ENCODE data around the gene ADAMTS15. TPM values are rescaled to one million over a fixed set of nuclear protein-coding genes. Genes with fewer than 3 reads are reported as not detected.

ADAMTS15 gene
- total RNA-seq, 6 experiments from 2014 or later, result 0.19 to 1.1 (median 0.31) TPM; not detected in 1

DNA sequence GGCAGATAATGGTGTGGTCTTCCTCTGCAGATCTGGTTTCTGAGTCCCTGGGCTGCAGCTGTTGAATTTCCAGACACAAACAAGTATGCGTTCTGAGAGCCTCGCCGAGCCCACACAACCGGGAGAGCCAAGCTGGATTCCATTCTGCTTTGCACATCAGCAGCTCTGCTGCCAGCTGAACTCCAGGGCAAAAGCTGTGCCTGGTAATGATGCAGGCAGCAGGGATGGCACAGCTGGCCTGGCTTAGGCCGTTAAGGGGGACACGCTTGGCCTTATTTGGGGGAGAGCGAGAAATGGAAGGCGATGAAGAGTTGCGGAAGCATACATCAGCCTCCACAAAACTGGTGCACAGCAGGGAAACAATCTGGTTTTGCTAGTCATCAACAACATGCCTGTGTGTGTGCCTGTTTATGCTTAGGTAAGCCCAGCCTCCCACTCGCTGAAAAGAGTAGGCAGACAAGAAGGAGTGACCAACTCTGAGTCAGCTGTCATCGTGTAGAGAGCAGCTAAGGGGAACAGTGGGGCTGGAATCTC, 45.1 kb upstream of the ADAMTS15 start:
- intact Hi-C loops (cut with DNase I), result no loop called here
- Histone ChIP-seq H3K36me3 (no peaks in the 10 kb centered on the region), H3K27me3 (no peaks in the 10 kb centered on the region), H3K4me1 (no peaks in the 10 kb centered on the region), H3K4me3 (no peak overlapping the region), H3K27ac (no peak overlapping the region), H3K9me3 (no peaks in the 10 kb centered on the region)
- ATAC-seq (no peak), DNase-seq (no peak)
- 64% methylated on average over 6 of the region's 11 CpGs for whole genome bisulfite sequencing (ENCODE audit: insufficient coverage, low coverage, low lambda C conversion rate, missing lambda C conversion rate)
- TF ChIP-seq, protein P1, sequence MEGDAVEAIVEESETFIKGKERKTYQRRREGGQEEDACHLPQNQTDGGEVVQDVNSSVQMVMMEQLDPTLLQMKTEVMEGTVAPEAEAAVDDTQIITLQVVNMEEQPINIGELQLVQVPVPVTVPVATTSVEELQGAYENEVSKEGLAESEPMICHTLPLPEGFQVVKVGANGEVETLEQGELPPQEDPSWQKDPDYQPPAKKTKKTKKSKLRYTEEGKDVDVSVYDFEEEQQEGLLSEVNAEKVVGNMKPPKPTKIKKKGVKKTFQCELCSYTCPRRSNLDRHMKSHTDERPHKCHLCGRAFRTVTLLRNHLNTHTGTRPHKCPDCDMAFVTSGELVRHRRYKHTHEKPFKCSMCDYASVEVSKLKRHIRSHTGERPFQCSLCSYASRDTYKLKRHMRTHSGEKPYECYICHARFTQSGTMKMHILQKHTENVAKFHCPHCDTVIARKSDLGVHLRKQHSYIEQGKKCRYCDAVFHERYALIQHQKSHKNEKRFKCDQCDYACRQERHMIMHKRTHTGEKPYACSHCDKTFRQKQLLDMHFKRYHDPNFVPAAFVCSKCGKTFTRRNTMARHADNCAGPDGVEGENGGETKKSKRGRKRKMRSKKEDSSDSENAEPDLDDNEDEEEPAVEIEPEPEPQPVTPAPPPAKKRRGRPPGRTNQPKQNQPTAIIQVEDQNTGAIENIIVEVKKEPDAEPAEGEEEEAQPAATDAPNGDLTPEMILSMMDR (IDR thresholded peaks at IDR 0.05), result no peak
- TF ChIP-seq POLR2A (IDR thresholded peaks at IDR 0.05), result no peak

DNA sequence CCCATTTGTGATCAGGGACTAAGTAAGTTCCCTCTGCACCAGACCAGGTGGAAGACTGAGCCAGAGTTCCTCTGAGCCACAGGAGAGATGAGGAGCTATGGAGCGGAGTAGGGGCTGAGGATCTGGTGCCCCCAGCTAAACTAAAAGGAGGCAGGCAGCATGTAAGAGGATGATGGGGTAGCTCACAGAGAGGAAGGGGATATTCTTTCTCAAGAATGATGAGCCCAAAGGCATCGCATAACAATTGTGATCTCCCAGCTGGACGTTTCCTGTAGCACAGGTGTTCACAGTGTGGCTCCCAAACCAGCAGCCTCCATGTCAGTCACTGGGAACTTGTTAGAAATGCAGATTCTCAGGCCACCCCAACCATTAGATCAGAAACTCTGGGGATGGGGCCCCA, 44.5 kb upstream of the ADAMTS15 start:
- no peaks in the 10 kb centered on the region for H3K36me3 ChIP-seq
- no peaks in the 10 kb centered on the region for H3K4me1 ChIP-seq
- no peak overlapping the region for H3K27ac ChIP-seq
- DNase-seq (no peak), ATAC-seq (no peak)
- intact Hi-C loops (cut with DNase I), result no loop called here
- 100% methylated on average over 1 of the region's 3 CpGs for WGBS (ENCODE audit: insufficient coverage, low coverage, low lambda C conversion rate, missing lambda C conversion rate)
- TF ChIP-seq, protein P1 (IDR thresholded peaks at IDR 0.05), result no peak
- TF ChIP-seq POLR2A (IDR thresholded peaks at IDR 0.05), result no peak
- H3K9me3 ChIP-seq, result no peaks in the 10 kb centered on the region
- no peak overlapping the region for H3K4me3 ChIP-seq
- H3K27me3 ChIP-seq, result no peaks in the 10 kb centered on the region

DNA sequence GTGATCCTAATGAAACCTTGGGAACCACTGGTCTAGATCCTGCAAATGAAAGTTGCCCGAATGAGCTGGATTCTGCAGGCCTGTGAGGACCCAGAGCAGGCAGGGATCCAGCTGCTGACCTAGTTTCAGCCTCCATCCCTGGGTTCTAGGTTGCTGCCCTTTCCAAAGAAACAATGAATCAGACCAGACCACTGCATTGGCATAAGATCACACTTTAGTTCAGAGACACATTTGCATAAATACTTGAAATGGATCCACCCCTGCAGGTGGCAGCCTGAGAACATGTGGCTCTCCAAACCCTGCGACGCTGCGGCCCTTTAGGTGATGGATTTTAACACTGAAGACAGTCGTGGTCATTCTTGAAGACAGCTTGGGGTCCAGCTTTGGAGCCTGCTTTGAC, 43.7 kb upstream of the ADAMTS15 start:
- intact Hi-C loops (cut with DNase I), result no loop called here
- DNase-seq (no peak), ATAC-seq (no peak)
- Histone ChIP-seq H3K27me3 (no peaks in the 10 kb centered on the region), H3K4me3 (no peak overlapping the region), H3K36me3 (no peaks in the 10 kb centered on the region), H3K27ac (no peak overlapping the region), H3K4me1 (no peaks in the 10 kb centered on the region), H3K9me3 (no peaks in the 10 kb centered on the region)
- WGBS (ENCODE audit: insufficient coverage, low coverage, low lambda C conversion rate, missing lambda C conversion rate), result 78% methylated on average over 2 of the region's 5 CpGs
- no peak for TF ChIP-seq POLR2A (IDR thresholded peaks at IDR 0.05)
- TF ChIP-seq, protein P1 (IDR thresholded peaks at IDR 0.05), result no peak

DNA sequence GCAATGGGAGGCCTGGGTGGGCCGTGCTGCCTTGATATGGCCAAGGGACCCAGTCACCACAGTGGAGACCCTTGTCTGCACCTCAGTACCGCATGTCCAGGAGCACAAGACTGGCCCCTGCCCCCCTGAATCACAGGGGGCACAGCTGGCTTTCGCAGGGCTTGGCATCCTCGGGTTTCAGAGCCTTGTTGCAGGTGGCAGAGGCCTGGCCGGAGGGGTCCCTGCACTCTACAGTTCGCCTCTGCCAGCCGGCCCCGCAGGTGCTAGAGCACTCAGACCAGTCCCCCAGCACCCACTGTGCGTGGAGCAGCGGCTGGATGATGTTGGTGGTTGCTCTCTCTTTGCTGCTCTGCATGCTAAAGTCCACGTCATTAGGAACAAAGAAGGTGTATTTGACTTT, 43.0 kb upstream of the ADAMTS15 start:
- Histone ChIP-seq H3K36me3 (no peaks in the 10 kb centered on the region), H3K9me3 (no peaks in the 10 kb centered on the region), H3K4me1 (no peaks in the 10 kb centered on the region), H3K27me3 (no peaks in the 10 kb centered on the region), H3K27ac (no peak overlapping the region), H3K4me3 (no peak overlapping the region)
- intact Hi-C loops (cut with DNase I), result no loop called here
- 78% methylated on average over 4 of the region's 11 CpGs for WGBS (ENCODE audit: insufficient coverage, low coverage, low lambda C conversion rate, missing lambda C conversion rate)
- DNase-seq (no peak), ATAC-seq (no peak)
- TF ChIP-seq, protein P1 (IDR thresholded peaks at IDR 0.05), result no peak
- no peak for TF ChIP-seq POLR2A (IDR thresholded peaks at IDR 0.05)

DNA sequence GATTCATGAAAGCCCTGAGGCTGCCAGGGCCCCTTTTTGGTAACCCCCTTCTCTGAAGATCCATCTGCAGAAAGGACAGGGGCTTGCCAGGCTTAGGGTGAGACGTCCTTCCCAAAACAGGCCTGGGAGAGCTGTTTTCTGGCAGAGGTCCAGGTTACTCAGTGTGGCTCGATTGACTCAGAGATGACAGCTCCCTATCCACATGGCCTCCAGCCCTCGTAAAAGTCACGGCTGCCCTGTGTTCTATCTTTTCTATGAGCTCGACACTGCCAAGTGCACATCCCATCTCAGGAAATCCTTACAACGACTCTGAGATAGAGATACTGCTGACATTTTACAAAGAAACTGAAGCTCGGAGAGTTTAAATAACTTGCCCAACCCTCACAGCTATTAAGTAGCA, 40.5 kb upstream of the ADAMTS15 start:
- intact Hi-C loops (cut with DNase I), result no loop called here
- 68% methylated on average over 5 of the region's 7 CpGs for WGBS (ENCODE audit: insufficient coverage, low coverage, low lambda C conversion rate, missing lambda C conversion rate)
- H3K27ac ChIP-seq, result no peak overlapping the region

More for the DNA sequence above, 40.5 kb upstream of the ADAMTS15 start:
- no peak for DNase-seq
- no peak overlapping the region for H3K4me3 ChIP-seq
- no peaks in the 10 kb centered on the region for H3K27me3 ChIP-seq
- H3K36me3 ChIP-seq, result no peaks in the 10 kb centered on the region
- H3K4me1 ChIP-seq, result no peaks in the 10 kb centered on the region
- no peak for ATAC-seq
- no peak for TF ChIP-seq POLR2A (IDR thresholded peaks at IDR 0.05)
- TF ChIP-seq, protein P1 (IDR thresholded peaks at IDR 0.05), result no peak
- no peaks in the 10 kb centered on the region for H3K9me3 ChIP-seq
